Measurements from ENCODE around the gene FAF1.
A peak's percentile ranks its signal among the peaks of the same experiment; 100 is the strongest.

Gene FAF1

DNA sequence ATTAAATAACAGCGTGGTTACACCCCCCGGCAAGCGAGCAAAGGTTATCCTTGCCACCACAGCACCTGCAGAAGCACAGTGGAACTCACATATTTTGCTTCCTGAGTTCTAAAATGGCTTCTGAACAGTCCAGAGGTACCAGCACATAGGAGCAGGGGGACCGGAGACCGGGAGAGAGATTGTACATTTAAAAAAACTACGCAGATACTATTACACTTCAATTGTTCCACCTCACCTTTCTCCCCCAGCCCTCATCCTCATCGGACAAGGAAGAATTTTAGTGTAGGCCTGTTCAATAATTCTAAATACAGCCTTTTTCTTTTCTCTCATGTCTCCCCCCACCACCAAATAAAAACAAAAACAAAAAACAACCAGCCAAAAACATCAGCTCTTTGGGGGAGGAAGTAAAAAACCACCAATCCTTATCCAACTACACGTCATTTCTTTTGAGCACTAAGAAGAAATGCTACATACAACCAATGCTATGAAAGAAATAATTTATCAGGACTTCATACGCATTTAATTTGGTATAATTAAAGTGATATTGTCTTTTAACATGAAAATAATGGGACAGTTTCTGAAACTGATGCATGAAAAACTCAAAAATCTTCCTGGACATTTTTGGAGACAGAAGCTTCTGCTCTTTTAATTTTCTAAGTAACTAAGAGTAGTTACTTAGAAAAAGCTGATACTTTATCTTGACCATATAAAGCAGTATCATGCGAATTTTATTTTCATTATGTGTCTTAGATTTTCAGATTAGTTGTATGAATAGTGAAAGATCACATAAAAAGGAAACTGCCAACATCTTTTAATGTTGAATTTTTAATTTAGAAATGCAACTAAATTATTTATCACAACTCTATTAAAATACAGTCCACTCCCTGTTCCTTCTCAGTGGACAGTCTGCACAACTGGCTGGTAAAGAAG, 19.1 kb upstream of the FAF1 start:
- Histone ChIP-seq H3K9ac (ENCODE audit: low read length) (no peak overlapping the region), H2BK120ac (ENCODE audit: insufficient read depth, low read length, poor library complexity) (no peak overlapping the region), H3K36me3 (ENCODE audit: control insufficient read depth in 1 of 2, insufficient read depth in 2 of 2, low read length in 2 of 2) (no peaks in the 10 kb centered on the region), H2AFZ (ENCODE audit: insufficient read depth, low read length, poor library complexity) (no peak overlapping the region), H3K79me1 (ENCODE audit: low read length) (no peaks in the 10 kb centered on the region), H3K4me1 (ENCODE audit: control insufficient read depth in 1 of 2, insufficient read depth in 2 of 2, low read length in 2 of 2) (peaks cover 6 to 7% of the 10 kb centered on the region in 2 experiments), H3K23ac (ENCODE audit: low read length) (no peak overlapping the region), H3K27ac (ENCODE audit: low read depth, low read length) (no peak overlapping the region), H3K14ac (ENCODE audit: low read length) (no peak overlapping the region), H3K4ac (ENCODE audit: low read depth, low read length) (no peak overlapping the region), H4K8ac (ENCODE audit: low read depth, low read length) (no peak overlapping the region), H4K91ac (ENCODE audit: low read depth, low read length) (no peak overlapping the region), H3K27me3 (ENCODE audit: insufficient read depth, low read length) (peaks cover 28% of the 10 kb centered on the region), H3K4me3 (ENCODE audit: low read depth, low read length) (no peak overlapping the region), H2AK5ac (ENCODE audit: low read length) (no peak overlapping the region), H2BK12ac (ENCODE audit: low read length) (no peak overlapping the region), H3K9me3 (ENCODE audit: insufficient read depth, low read depth, low read length) (no peaks in the 10 kb centered on the region), H3K79me2 (ENCODE audit: control insufficient read depth, insufficient read depth, low read length, poor library complexity) (no peaks in the 10 kb centered on the region), H3K4me2 (ENCODE audit: low read length) (no peak overlapping the region), H3K18ac (ENCODE audit: low read length) (no peak overlapping the region), H2BK5ac (ENCODE audit: low read depth, low read length, poor library complexity) (no peak overlapping the region), H4K12ac (ENCODE audit: low read depth, low read length) (no peak overlapping the region)
- WGBS (ENCODE audit: extremely low coverage, insufficient coverage, insufficient read length): no CpG with 5 or more reads among the region's 10 CpGs
- peak in 1 of 2 donors; percentile 18 for DNase-seq

DNA sequence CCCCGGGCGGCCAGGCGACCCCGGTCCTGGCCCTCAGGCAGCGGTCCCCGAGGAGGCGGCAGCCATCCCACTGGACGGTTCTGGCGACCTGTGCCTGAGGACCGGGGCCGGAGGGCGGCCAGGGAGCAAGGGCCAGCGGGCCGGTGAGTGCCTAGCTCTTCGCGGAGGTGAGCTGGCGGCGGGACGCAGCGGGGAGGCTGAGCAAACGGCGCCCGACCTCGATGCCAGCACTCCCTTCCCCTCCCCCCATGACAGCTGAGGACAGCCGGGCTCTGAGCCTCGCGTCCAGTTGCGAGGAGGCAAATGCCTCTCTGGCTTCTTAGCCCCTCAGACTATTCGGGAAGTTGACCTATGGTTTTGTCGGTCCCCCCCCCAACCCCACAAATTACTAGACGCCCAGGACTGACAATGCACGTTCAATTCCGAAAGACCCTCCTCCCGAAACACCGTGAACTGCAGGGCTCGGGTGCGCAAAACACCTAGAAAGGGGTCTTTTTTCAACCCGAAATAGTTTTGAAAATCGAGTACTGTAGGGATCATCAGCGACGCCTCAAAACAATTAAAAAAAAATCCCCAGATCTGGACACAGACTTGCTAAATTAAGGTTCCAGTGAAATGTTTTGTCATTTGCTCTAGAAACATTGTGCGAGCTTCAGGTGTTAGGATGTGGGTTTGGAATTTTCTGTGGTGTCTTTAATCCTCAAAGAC, 18.2 kb upstream of the FAF1 start:
- peak; percentile 10 to 46 for DNase-seq
- Histone ChIP-seq H3K4me3 (ENCODE audit: low read depth, low read length) (peak overlapping the region; percentile 65), H2AFZ (ENCODE audit: insufficient read depth, low read length, poor library complexity) (peak overlapping the region; percentile 52), H3K14ac (ENCODE audit: low read length) (no peak overlapping the region), H3K4me2 (ENCODE audit: low read length) (peak overlapping the region; percentile 81), H2BK5ac (ENCODE audit: low read depth, low read length, poor library complexity) (no peak overlapping the region), H2BK12ac (ENCODE audit: low read length) (no peak overlapping the region), H3K4ac (ENCODE audit: low read depth, low read length) (no peak overlapping the region), H3K9ac (ENCODE audit: low read length) (no peak overlapping the region), H3K27me3 (ENCODE audit: insufficient read depth, low read length) (peaks cover 32% of the 10 kb centered on the region), H4K12ac (ENCODE audit: low read depth, low read length) (no peak overlapping the region), H4K8ac (ENCODE audit: low read depth, low read length) (no peak overlapping the region), H2BK120ac (ENCODE audit: insufficient read depth, low read length, poor library complexity) (no peak overlapping the region), H3K27ac (ENCODE audit: low read depth, low read length) (no peak overlapping the region), H3K79me1 (ENCODE audit: low read length) (no peaks in the 10 kb centered on the region), H2AK5ac (ENCODE audit: low read length) (no peak overlapping the region), H3K4me1 (ENCODE audit: control insufficient read depth in 1 of 2, insufficient read depth in 2 of 2, low read length in 2 of 2) (peaks cover 6 to 7% of the 10 kb centered on the region in 2 experiments), H3K36me3 (ENCODE audit: control insufficient read depth in 1 of 2, insufficient read depth in 2 of 2, low read length in 2 of 2) (no peaks in the 10 kb centered on the region), H3K79me2 (ENCODE audit: control insufficient read depth, insufficient read depth, low read length, poor library complexity) (no peaks in the 10 kb centered on the region), H3K18ac (ENCODE audit: low read length) (no peak overlapping the region), H3K23ac (ENCODE audit: low read length) (no peak overlapping the region), H4K91ac (ENCODE audit: low read depth, low read length) (no peak overlapping the region), H3K9me3 (ENCODE audit: insufficient read depth, low read depth, low read length) (no peaks in the 10 kb centered on the region)
- no CpG with 5 or more reads among the region's 42 CpGs for WGBS (ENCODE audit: extremely low coverage, insufficient coverage, insufficient read length)

DNA sequence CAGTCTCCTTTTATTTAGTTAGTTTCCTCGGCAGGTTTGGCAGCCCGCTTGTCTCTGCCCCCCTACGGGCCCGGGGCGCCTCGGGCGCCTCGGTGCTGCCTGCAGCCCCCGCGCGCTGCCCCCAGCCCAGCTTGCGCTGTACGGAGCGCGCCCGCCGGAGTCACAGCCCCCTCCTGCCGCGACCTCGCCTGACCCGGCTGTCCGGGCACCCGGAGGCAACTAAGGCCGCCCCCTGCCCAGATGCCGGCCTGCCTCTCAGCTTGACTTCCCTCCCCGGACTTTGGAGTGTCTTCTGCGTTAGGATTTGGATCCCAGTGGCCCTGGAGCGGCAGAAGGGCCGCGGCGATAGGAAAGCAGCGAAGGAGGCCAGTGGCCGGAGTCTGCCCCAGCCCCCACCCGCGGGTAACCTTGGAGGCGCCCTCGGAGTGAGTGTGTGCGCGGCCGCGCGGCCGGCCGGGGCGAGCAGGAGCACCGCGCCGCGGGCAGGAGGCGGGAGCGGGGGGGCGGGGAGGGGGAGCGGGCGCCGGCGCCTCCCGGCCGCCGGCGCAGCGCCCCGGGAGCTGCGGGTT, 17.6 kb upstream of the FAF1 start:
- no peak overlapping the region for H4K91ac ChIP-seq (ENCODE audit: low read depth, low read length)
- no CpG with 5 or more reads among the region's 63 CpGs for WGBS (ENCODE audit: extremely low coverage, insufficient coverage, insufficient read length)
- no peak overlapping the region for H4K8ac ChIP-seq (ENCODE audit: low read depth, low read length)
- no peak overlapping the region for H3K9ac ChIP-seq (ENCODE audit: low read length)
- H2AK5ac ChIP-seq (ENCODE audit: low read length): no peak overlapping the region
- H3K4ac ChIP-seq (ENCODE audit: low read depth, low read length): no peak overlapping the region
- peak; percentile 2 to 42 for DNase-seq
- H3K27me3 ChIP-seq (ENCODE audit: insufficient read depth, low read length): peaks cover 32% of the 10 kb centered on the region
- no peaks in the 10 kb centered on the region for H3K9me3 ChIP-seq (ENCODE audit: insufficient read depth, low read depth, low read length)
- no peak overlapping the region for H2BK120ac ChIP-seq (ENCODE audit: insufficient read depth, low read length, poor library complexity)
- H3K14ac ChIP-seq (ENCODE audit: low read length): no peak overlapping the region
- H3K18ac ChIP-seq (ENCODE audit: low read length): no peak overlapping the region
- no peak overlapping the region for H2AFZ ChIP-seq (ENCODE audit: insufficient read depth, low read length, poor library complexity)
- no peaks in the 10 kb centered on the region for H3K36me3 ChIP-seq (ENCODE audit: control insufficient read depth in 1 of 2, insufficient read depth in 2 of 2, low read length in 2 of 2)
- H3K4me3 ChIP-seq (ENCODE audit: low read depth, low read length): peak overlapping the region; percentile 65
- H3K23ac ChIP-seq (ENCODE audit: low read length): no peak overlapping the region
- no peaks in the 10 kb centered on the region for H3K79me1 ChIP-seq (ENCODE audit: low read length)
- H3K79me2 ChIP-seq (ENCODE audit: control insufficient read depth, insufficient read depth, low read length, poor library complexity): no peaks in the 10 kb centered on the region
- no peak overlapping the region for H3K27ac ChIP-seq (ENCODE audit: low read depth, low read length)
- H2BK5ac ChIP-seq (ENCODE audit: low read depth, low read length, poor library complexity): no peak overlapping the region
- peaks cover 6 to 7% of the 10 kb centered on the region in 2 experiments for H3K4me1 ChIP-seq (ENCODE audit: control insufficient read depth in 1 of 2, insufficient read depth in 2 of 2, low read length in 2 of 2)
- no peak overlapping the region for H2BK12ac ChIP-seq (ENCODE audit: low read length)
- no peak overlapping the region for H4K12ac ChIP-seq (ENCODE audit: low read depth, low read length)
- H3K4me2 ChIP-seq (ENCODE audit: low read length): peak overlapping the region; percentile 81

DNA sequence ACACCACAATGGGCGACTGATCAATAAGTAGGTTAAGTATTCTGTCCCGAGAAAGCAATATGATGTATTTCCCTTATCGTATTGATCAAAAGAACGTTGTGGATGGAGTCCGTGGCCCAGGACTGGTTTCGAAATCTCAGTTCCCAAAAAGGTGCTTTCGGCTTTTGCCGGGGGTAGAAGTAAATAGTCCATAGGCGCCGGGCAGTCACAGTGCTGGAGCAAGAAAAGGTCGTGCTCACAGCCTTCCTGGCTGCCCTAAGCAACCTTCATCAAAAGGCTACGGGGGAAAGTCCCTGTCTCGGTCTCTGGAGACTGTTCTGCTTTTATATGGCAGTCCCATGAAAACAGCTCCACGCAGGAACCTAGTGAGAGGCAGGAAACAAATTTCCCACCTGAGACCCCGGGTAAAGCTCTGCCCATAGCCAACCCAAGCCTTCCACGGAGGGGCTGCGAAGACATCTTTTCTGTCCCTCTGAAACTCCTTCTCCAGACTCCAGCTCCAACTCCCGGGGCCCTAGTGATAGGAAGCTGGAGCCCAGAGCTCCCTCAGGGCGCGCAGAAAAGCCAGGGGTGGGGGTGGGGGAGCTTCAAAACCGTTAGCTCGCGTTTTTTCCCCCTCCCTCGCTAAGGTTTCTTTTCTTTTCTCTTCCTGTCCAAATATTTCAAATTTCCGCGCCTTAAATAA, 17.0 kb upstream of the FAF1 start:
- no peak overlapping the region for H3K4me3 ChIP-seq (ENCODE audit: low read depth, low read length)
- WGBS (ENCODE audit: extremely low coverage, insufficient coverage, insufficient read length): no CpG with 5 or more reads among the region's 26 CpGs

More for the DNA sequence above, 17.0 kb upstream of the FAF1 start:
- H3K14ac ChIP-seq (ENCODE audit: low read length): no peak overlapping the region
- no peaks in the 10 kb centered on the region for H3K79me2 ChIP-seq (ENCODE audit: control insufficient read depth, insufficient read depth, low read length, poor library complexity)
- H3K18ac ChIP-seq (ENCODE audit: low read length): no peak overlapping the region
- H2BK5ac ChIP-seq (ENCODE audit: low read depth, low read length, poor library complexity): no peak overlapping the region
- no peak overlapping the region for H2AFZ ChIP-seq (ENCODE audit: insufficient read depth, low read length, poor library complexity)
- no peak overlapping the region for H3K4ac ChIP-seq (ENCODE audit: low read depth, low read length)
- H3K4me2 ChIP-seq (ENCODE audit: low read length): peak overlapping the region; percentile 81
- no peak overlapping the region for H3K27ac ChIP-seq (ENCODE audit: low read depth, low read length)
- peaks cover 32% of the 10 kb centered on the region for H3K27me3 ChIP-seq (ENCODE audit: insufficient read depth, low read length)
- no peak overlapping the region for H3K9ac ChIP-seq (ENCODE audit: low read length)
- no peak overlapping the region for H2AK5ac ChIP-seq (ENCODE audit: low read length)
- H3K36me3 ChIP-seq (ENCODE audit: control insufficient read depth in 1 of 2, insufficient read depth in 2 of 2, low read length in 2 of 2): no peaks in the 10 kb centered on the region
- no peaks in the 10 kb centered on the region for H3K79me1 ChIP-seq (ENCODE audit: low read length)
- no peak overlapping the region for H2BK12ac ChIP-seq (ENCODE audit: low read length)
- H3K4me1 ChIP-seq (ENCODE audit: control insufficient read depth in 1 of 2, insufficient read depth in 2 of 2, low read length in 2 of 2): peaks cover 6 to 7% of the 10 kb centered on the region in 2 experiments
- H3K23ac ChIP-seq (ENCODE audit: low read length): no peak overlapping the region
- H4K12ac ChIP-seq (ENCODE audit: low read depth, low read length): no peak overlapping the region
- H4K91ac ChIP-seq (ENCODE audit: low read depth, low read length): no peak overlapping the region
- peak in 1 of 2 donors; percentile 47 for DNase-seq
- no peak overlapping the region for H2BK120ac ChIP-seq (ENCODE audit: insufficient read depth, low read length, poor library complexity)
- no peak overlapping the region for H4K8ac ChIP-seq (ENCODE audit: low read depth, low read length)
- no peaks in the 10 kb centered on the region for H3K9me3 ChIP-seq (ENCODE audit: insufficient read depth, low read depth, low read length)
